ENCODE data around the gene AMN.

- TF ChIP-seq, protein P1, sequence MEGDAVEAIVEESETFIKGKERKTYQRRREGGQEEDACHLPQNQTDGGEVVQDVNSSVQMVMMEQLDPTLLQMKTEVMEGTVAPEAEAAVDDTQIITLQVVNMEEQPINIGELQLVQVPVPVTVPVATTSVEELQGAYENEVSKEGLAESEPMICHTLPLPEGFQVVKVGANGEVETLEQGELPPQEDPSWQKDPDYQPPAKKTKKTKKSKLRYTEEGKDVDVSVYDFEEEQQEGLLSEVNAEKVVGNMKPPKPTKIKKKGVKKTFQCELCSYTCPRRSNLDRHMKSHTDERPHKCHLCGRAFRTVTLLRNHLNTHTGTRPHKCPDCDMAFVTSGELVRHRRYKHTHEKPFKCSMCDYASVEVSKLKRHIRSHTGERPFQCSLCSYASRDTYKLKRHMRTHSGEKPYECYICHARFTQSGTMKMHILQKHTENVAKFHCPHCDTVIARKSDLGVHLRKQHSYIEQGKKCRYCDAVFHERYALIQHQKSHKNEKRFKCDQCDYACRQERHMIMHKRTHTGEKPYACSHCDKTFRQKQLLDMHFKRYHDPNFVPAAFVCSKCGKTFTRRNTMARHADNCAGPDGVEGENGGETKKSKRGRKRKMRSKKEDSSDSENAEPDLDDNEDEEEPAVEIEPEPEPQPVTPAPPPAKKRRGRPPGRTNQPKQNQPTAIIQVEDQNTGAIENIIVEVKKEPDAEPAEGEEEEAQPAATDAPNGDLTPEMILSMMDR (conservative IDR thresholded peaks at IDR 0.05): no peak; the same call in 1 of the 2 replicates
- no peak for TF ChIP-seq ZFX (IDR thresholded peaks at IDR 0.05)
Observed at GRCh38 chr14:102917469-102918211, 4.8 kb upstream of the AMN start.

Measured in C4-2B (cell line).